H9 (cell line): ENCODE measurements around the gene GPR89B. TPM values are rescaled to one million over a fixed set of nuclear protein-coding genes. Genes with fewer than 3 reads are reported as not detected.
A peak's percentile ranks its signal among the peaks of the same experiment; 100 is the strongest.

ENCODE experiments used
- DNase-seq: peaks from one replicate; pipeline ENCODE4 v3.0.0-alpha.2; 2017
- H2AFZ ChIP-seq: one replicate; pipeline ENCODE4 v1.6.1; 2013; ENCODE audit warnings: mild to moderate bottlenecking, low read length, control low read depth, moderate library complexity
- H2AK5ac ChIP-seq: 2 replicates; pipeline ENCODE4 v1.6.1; 2013; ENCODE audit warnings: low read length, control low read depth, mixed read lengths; ENCODE audit not compliant: insufficient read length
- H2BK120ac ChIP-seq: one replicate; pipeline ENCODE4 v1.6.1; 2013; ENCODE audit warnings: low read depth, mild to moderate bottlenecking, low read length, control low read depth, inconsistent platforms; ENCODE audit not compliant: poor library complexity, severe bottlenecking
- H2BK12ac ChIP-seq: 2 replicates; pipeline ENCODE4 v1.6.1; 2013; ENCODE audit warnings: low read length, control low read depth, mixed read lengths, low read depth; ENCODE audit not compliant: insufficient read length
- H2BK15ac ChIP-seq: 2 replicates; pipeline ENCODE4 v1.6.1; 2013; ENCODE audit warnings: low read depth, low read length, control low read depth
- H2BK20ac ChIP-seq: one replicate; pipeline ENCODE4 v1.6.1; 2013; ENCODE audit warnings: low read depth, mild to moderate bottlenecking, low read length, control low read depth, inconsistent platforms; ENCODE audit not compliant: poor library complexity, severe bottlenecking
- H2BK5ac ChIP-seq: 2 replicates; pipeline ENCODE4 v1.6.1; 2013; ENCODE audit warnings: low read length, control low read depth, mixed read lengths; ENCODE audit not compliant: insufficient read length
- H3K14ac ChIP-seq: 2 replicates; pipeline ENCODE4 v1.6.1; 2013; ENCODE audit warnings: low read length, control low read depth; ENCODE audit not compliant: insufficient read depth
- H3K18ac ChIP-seq: 2 replicates; pipeline ENCODE4 v1.6.1; 2013; ENCODE audit warnings: low read depth, mild to moderate bottlenecking, mixed read lengths, low read length, control low read depth; ENCODE audit not compliant: insufficient read length
- H3K23ac ChIP-seq: 2 replicates; pipeline ENCODE4 v1.6.1; 2013; ENCODE audit warnings: low read length, control low read depth, mixed read lengths, low read depth; ENCODE audit not compliant: insufficient read length
- H3K23me2 ChIP-seq: 2 replicates; pipeline ENCODE4 v1.6.1; 2013; ENCODE audit warnings: low read depth, mild to moderate bottlenecking, mixed read lengths, low read length, control low read depth; ENCODE audit not compliant: insufficient read length, poor library complexity, severe bottlenecking
- H3K27ac ChIP-seq: 2 replicates; pipeline ENCODE4 v1.5.1; 2013; ENCODE audit warnings: low read length, control low read depth, mixed read lengths, low read depth; ENCODE audit not compliant: insufficient read length
- H3K27me3 ChIP-seq: 2 replicates; pipeline ENCODE4 v1.6.1; 2013; ENCODE audit warnings: low read length, control low read depth, inconsistent platforms; ENCODE audit not compliant: insufficient read depth
- H3K4ac ChIP-seq: 2 replicates; pipeline ENCODE4 v1.6.1; 2013; ENCODE audit warnings: low read depth, mild to moderate bottlenecking, control low read depth, inconsistent platforms, low read length, moderate library complexity
- H3K4me1 ChIP-seq: 2 replicates; pipeline ENCODE4 v1.6.1; 2013; ENCODE audit warnings: low read length, control low read depth, inconsistent platforms; ENCODE audit not compliant: insufficient read depth
- H3K4me2 ChIP-seq: 2 replicates; pipeline ENCODE4 v1.6.1; 2013; ENCODE audit warnings: low read length, control low read depth, mixed read lengths; ENCODE audit not compliant: insufficient read length, insufficient read depth
- H3K56ac ChIP-seq: 2 replicates; pipeline ENCODE4 v1.6.1; 2013; ENCODE audit warnings: low read depth, mild to moderate bottlenecking, mixed read lengths, low read length, control low read depth; ENCODE audit not compliant: insufficient read length
- H3K79me1 ChIP-seq: 2 replicates; pipeline ENCODE4 v1.6.1; 2013; ENCODE audit warnings: low read depth, mild to moderate bottlenecking, moderate library complexity, low read length, control low read depth, inconsistent platforms; ENCODE audit not compliant: insufficient read depth, poor library complexity, severe bottlenecking
- H3K79me2 ChIP-seq: 2 replicates; pipeline ENCODE4 v1.6.1; 2013; ENCODE audit warnings: low read length, control low read depth, inconsistent platforms; ENCODE audit not compliant: insufficient read depth
- H3K9ac ChIP-seq: 2 replicates; pipeline ENCODE4 v1.6.1; 2013; ENCODE audit warnings: low read length, control low read depth, mixed read lengths; ENCODE audit not compliant: insufficient read length; ENCODE audit errors: extremely low read depth
- H3K9me3 ChIP-seq: one replicate; pipeline ENCODE4 v1.6.1; 2013; ENCODE audit warnings: low read depth, low read length, inconsistent platforms; ENCODE audit not compliant: control insufficient read depth
- H3T11ph ChIP-seq: one replicate; pipeline ENCODE4 v1.6.1; 2013; ENCODE audit warnings: mild to moderate bottlenecking, low read length, control low read depth, inconsistent platforms
- H4K20me1 ChIP-seq: one replicate; pipeline ENCODE4 v1.6.1; 2013; ENCODE audit not compliant: control insufficient read depth, insufficient read length, insufficient read depth
- H4K5ac ChIP-seq: 2 replicates; pipeline ENCODE4 v1.6.1; 2013; ENCODE audit warnings: low read depth, mild to moderate bottlenecking, mixed read lengths, low read length, control low read depth; ENCODE audit not compliant: insufficient read length
- H4K8ac ChIP-seq: replicated peaks from 2 replicates; pipeline ENCODE4 v1.6.1; 2013; ENCODE audit warnings: low read length, control low read depth, mixed read lengths, low read depth; ENCODE audit not compliant: insufficient read length
- H4K91ac ChIP-seq: 2 replicates; pipeline ENCODE4 v1.6.1; 2013; ENCODE audit warnings: low read depth, mild to moderate bottlenecking, moderate library complexity, mixed read lengths, low read length, control low read depth; ENCODE audit not compliant: insufficient read length
- H3K27ac Mint-ChIP-seq, 3 experiments: 2 replicates in 2 of 3; 3 replicates in 1 of 3; pipeline ENCODE4 v1.8.0; 2020 to 2021; ENCODE audit warnings: mixed read lengths in 3 of 3, mild to moderate bottlenecking in 1 of 3, moderate library complexity in 1 of 3
- H3K27me3 Mint-ChIP-seq: 2 replicates; pipeline ENCODE4 v1.8.0; 2021; ENCODE audit warnings: low read depth, mild to moderate bottlenecking, moderate library complexity, mixed read lengths
- H3K36me3 Mint-ChIP-seq, 3 experiments: 2 replicates in 2 of 3; 3 replicates in 1 of 3; pipeline ENCODE4 v1.8.0; 2020 to 2021; ENCODE audit warnings: low read depth in 3 of 3, mixed read lengths in 3 of 3; ENCODE audit not compliant: insufficient read depth in 1 of 3
- H3K4me1 Mint-ChIP-seq, 2 experiments: 2 replicates each; pipeline ENCODE4 v1.8.0; 2020; ENCODE audit warnings: mixed read lengths in 2 of 2
- H3K4me3 Mint-ChIP-seq, 2 experiments: 2 replicates in 1 of 2; 3 replicates in 1 of 2; pipeline ENCODE4 v1.8.0; 2020 to 2021; ENCODE audit warnings: mild to moderate bottlenecking in 2 of 2, mixed read lengths in 2 of 2, moderate library complexity in 1 of 2
- H3K9me3 Mint-ChIP-seq, 2 experiments: 2 replicates in 1 of 2; 3 replicates in 1 of 2; pipeline ENCODE4 v1.8.0; 2020; ENCODE audit warnings: mild to moderate bottlenecking in 2 of 2, mixed read lengths in 2 of 2, moderate library complexity in 1 of 2
- CTCF ChIP-seq: fragments of 200-600 bp; sonication (generic); conservative IDR thresholded peaks from 3 replicates; pipeline ENCODE4 v1.8.0; 2021; ENCODE audit warnings: antibody characterized with exemption, mild to moderate bottlenecking
- WGBS: extraction: QIAGEN DNeasy Blood & Tissue Kit; methylation state at CpG from one replicate; pipeline ENCODE4 v1.1.7; 2013; ENCODE audit warnings: missing lambda C conversion rate, low lambda C conversion rate, mixed read lengths; ENCODE audit not compliant: insufficient read length; ENCODE audit errors: extremely low coverage; 5-methylcytosine and 5-hydroxymethylcytosine counted together
- total RNA-seq: library from RNA; stranded (reverse); gene quantifications from 2 replicates; pipeline ENCODE4 v1.2.1, GENCODE V29; 2021

GPR89B gene
- total RNA-seq, 1 experiment from 2014 or later = 15.1 TPM

GRCh38 chr1:147890177-147890790 lies 37.9 kb upstream of the GPR89B start:
- H3K9me3 Mint-ChIP-seq = no peaks in the 10 kb centered on the region
- no CpG with 5 or more reads among the region's 12 CpGs for WGBS
- H3K27me3 Mint-ChIP-seq = no peaks in the 10 kb centered on the region
- H3K4me1 Mint-ChIP-seq = peaks cover 16 to 18% of the 10 kb centered on the region in 2 experiments
- H2AK5ac ChIP-seq = no peak overlapping the region
- no peaks in the 10 kb centered on the region for H3K79me2 ChIP-seq
- no peaks in the 10 kb centered on the region for H3K9me3 ChIP-seq
- H3K23me2 ChIP-seq = no peaks in the 10 kb centered on the region
- no peaks in the 10 kb centered on the region for H4K20me1 ChIP-seq
- H2BK5ac ChIP-seq = no peak overlapping the region
- no peak overlapping the region for H3K27ac ChIP-seq
- no peak overlapping the region for H2BK15ac ChIP-seq
- no peak overlapping the region for H2BK20ac ChIP-seq
- H3K4me3 Mint-ChIP-seq = no peak overlapping the region
- H3K27me3 ChIP-seq = no peaks in the 10 kb centered on the region
- H3K4me1 ChIP-seq = no peaks in the 10 kb centered on the region
- peak overlapping the region in 1 of 3 experiments; percentile 5; a peak in 1 of 7 replicates for H3K27ac Mint-ChIP-seq
- no peak overlapping the region for H2BK120ac ChIP-seq
- no peak overlapping the region for H3K18ac ChIP-seq
- H2AFZ ChIP-seq = no peak overlapping the region
- H3K4ac ChIP-seq = no peak overlapping the region
- H3K56ac ChIP-seq = no peak overlapping the region
- H2BK12ac ChIP-seq = no peak overlapping the region
- H3K79me1 ChIP-seq = no peaks in the 10 kb centered on the region
- no peak overlapping the region for H4K8ac ChIP-seq
- no peak overlapping the region for H3K14ac ChIP-seq
- DNase-seq = peak; percentile 86
- H3K9ac ChIP-seq = no peak overlapping the region
- H3K4me2 ChIP-seq = no peak overlapping the region
- TF ChIP-seq CTCF = peak; percentile 97
- no peak overlapping the region for H3T11ph ChIP-seq
- no peak overlapping the region for H4K5ac ChIP-seq
- H3K23ac ChIP-seq = no peak overlapping the region
- no peak overlapping the region for H4K91ac ChIP-seq
- H3K36me3 Mint-ChIP-seq = no peaks in the 10 kb centered on the region
